Panc1 (cell line): Measurements from ENCODE around the gene MAML3.

ENCODE experiments used
- CTCF ChIP-seq: fragments of 450-650 bp; IDR thresholded peaks from 2 replicates; pipeline ENCODE4 v1.5.1; 2017; ENCODE audit warnings: mild to moderate bottlenecking
- POLR2AphosphoS5 ChIP-seq: IDR thresholded peaks from 2 replicates; pipeline ENCODE4 v1.6.1; 2012; ENCODE audit warnings: mild to moderate bottlenecking, low read depth, low read length, moderate library complexity
- REST ChIP-seq, 2 experiments: IDR thresholded peaks; 2 replicates each; pipeline ENCODE4 v1.6.1; 2011 to 2012; ENCODE audit warnings: low read depth in 2 of 2, control low read depth in 1 of 2, low read length in 1 of 2, mild to moderate bottlenecking in 1 of 2, moderate library complexity in 1 of 2; ENCODE audit not compliant: insufficient read depth in 1 of 2
- TCF7L2 ChIP-seq: IDR thresholded peaks from 2 replicates; pipeline ENCODE4 v1.6.1; 2011; ENCODE audit warnings: mild to moderate bottlenecking, low read depth, low read length, inconsistent platforms

GRCh38 chr4:140089216-140089615 lies 64.8 kb downstream of the MAML3 start:
- TF ChIP-seq CTCF (no peak), POLR2AphosphoS5 (no peak), REST (IDR thresholded peaks at IDR 0.05; ENCODE audit: insufficient read depth in 1 of 2, low read depth in 2 of 2, low read length in 1 of 2) (no peak), TCF7L2 (no peak)
